Forelimb muscle (tissue), 1 donor: ENCODE data around the gene SLC35E1. TPM values are rescaled to one million over a fixed set of nuclear protein-coding genes. Genes with fewer than 3 reads are reported as not detected.
"Not testable (repeated sequence)": the region's sequence is repeated elsewhere in the genome, so short reads cannot be mapped to it uniquely, and the experiment has no call there.

ENCODE experiments used
- DNase-seq: peaks from one replicate; pipeline ENCODE4 v3.0.0-alpha.2; 2013; ENCODE audit warnings: low read depth
- polyA plus RNA-seq: library from polyadenylated mRNA; unstranded; fragments of 120-200 nt; gene quantifications from one replicate; pipeline ENCODE4 v1.2.1, GENCODE V29; 2013; ENCODE audit not compliant: insufficient read length

The SLC35E1 gene
- polyA plus RNA-seq, 1 donor, result 29.9 TPM

DNA sequence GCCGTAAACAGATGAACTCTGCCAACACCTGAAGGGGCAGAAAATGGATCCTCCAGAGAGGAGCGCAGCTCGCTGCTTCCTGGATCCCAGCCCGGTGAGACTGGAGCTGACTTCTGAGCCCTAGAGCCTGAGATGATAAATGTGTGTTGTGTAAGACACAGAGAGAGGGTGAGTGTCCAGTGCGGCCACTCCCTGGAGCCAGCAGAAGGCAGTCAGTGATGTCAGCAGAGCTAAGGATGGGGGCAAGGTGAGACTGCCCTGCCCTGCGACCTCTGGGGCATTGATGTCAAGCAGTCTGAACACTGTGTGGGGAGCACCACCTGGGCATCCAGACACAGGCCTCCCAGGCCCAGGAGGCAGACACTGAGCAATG, 9.7 kb upstream of the SLC35E1 start:
- no peak for DNase-seq

DNA sequence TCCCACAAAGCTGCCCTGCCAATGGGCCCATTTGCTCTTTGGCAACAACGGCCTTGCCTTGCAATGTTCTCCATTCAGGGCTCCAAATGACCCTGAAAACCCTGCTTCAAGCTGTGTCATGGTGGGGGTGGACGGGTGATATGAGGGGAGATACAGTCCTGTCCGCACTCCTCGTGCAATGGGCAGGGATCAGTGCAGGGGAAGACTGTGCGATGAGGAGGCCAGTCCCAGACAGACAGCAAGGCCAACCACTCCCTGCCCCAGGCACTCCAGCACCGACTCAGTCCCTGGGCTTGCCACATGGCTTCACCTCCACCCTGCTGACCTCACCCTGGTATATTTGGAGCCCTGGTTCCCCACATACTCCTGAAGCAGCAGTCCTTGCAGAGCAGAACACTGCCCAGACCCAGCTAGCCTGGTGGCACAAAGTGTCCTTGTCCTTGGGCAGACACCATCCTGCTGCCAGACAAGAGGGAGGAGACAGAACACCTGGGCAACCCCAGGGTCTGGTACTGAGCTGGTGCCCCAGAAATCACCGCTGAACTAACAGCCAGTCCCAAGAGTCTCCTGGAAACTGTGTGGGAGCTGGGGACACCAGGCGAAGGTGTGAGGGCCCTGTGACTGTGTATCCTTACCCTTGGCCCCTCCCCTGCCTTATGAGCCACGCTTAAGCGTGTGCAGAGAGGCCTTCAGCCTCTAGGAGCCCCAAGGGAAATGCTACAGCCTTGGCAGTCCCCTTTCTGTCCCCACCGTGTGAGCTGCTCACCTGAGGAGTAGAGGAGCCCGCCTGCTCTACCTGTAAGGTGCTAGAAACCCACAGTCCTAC, 9.1 kb upstream of the SLC35E1 start:
- no peak for DNase-seq

DNA sequence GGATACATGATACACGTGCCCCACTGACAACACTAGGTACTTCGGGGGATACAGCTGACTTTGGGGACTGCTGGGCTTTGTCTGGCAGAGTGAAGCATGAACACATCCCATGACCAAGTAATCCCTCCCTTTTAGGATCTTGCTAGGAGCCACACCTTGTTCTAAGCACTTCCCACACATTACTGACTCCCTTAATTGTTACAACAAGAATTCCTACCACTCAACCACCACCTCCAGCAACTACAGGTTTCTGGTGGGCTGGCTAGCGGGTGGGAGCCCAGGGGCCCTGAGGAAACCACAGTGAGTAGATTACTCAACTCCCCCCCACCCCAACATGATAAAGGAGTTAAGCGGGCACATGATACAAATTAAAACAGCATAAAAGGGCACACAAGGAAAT, 7.2 kb upstream of the SLC35E1 start:
- no peak for DNase-seq

DNA sequence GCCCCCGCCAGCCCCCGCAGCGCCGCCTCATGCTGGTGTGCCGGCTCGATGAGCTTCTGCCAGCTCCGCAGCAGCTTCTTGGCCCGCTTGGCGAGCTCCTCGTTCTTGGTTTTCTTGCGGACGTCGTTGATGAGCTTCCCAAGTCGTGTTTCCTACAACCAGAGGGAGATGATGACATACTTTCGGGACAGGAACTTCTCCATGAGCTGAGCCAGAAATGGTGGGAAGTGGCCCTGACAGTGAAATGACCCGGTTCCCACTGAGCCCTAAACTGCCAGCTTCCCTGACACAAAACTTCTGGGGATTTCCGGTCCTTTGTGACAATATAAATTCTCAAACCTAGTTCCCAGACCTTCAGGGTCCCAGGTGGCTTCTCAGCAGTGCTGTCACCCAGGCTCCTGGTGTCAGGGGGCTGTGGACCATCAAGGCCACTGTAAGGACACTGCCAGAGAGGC, 5.3 kb upstream of the SLC35E1 start:
- DNase-seq, result no peak

DNA sequence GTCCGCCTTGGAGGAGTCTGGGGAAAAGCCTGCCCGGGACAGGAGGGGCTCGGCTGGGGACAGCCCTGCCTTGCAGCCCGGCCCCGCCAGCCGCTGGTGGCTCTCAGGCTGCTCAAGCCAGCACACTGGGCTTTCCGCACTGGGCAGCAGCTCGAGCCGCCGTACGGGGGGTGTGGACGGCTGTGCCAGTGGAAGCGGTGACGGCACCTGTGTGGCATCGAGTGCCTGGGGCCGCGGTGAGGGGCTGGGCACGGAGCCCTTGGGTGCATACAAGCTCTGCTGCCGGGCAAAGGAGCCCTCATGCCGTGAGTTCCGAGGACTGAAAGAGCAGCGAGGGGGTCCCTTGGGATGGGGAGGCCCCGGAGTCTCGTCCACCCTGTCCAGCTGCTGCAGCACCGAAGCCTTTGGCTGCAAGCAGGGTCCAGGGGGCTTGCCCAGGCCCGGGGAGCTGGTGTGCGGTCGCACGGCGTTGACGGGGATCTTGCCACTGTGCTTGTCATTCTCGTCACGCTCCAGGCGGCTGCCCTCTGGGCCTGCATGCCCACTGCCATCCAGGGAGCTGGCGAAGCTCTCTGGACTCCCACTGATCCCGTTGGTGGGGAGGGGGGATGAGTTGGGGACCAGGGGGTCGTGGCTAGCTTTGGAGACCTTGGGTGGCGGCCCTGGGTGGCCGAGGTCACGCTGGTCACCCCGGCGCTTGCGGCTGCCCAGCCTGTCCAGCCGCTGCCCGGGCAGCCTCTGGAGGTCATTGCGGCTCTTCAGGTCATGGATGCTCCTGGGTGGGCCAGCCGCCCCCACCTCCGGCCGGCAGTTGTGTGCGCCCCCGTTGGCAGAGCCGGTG, 4.7 kb upstream of the SLC35E1 start:
- no peak for DNase-seq

DNA sequence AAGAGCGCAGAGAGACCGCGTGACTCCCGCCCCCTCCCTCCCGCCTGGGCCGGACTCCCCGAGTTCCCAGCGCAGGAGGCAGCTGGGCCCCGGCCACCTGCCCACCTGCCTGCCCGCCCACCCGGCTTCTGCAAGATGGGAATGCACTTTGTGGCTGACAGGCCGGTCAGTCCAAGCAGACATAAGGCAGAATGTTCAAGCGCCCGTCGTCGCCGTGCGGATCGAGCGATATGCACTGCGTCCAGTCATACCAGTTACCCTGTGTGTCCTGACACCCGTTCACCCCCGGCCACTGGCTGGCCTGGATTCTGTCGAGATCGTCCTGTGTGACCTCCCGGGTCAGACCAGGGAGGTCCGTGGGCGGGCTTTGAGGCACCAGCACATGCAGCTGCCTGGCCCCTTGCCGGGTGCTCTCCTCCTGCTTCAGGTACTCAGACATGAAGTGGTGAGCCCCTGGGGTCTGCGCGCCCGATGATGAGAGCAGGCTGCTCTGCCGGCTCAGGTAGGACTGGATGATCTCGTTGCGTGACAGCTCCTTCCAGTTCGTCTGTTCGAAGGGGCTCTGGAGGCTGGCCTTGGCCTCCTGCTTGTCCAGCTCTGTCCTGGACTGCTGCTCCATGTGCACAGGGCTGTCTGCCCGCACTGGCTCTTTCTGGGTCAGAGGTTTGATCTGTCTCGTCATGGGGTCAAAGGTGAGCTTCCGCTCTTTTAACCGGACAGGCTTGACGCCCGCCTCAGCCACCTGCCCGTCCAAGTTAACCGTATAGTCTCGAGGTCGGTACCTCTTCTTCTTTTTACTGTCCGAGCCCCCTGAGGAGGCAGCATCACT, 3.9 kb upstream of the SLC35E1 start:
- DNase-seq, result no peak

DNA sequence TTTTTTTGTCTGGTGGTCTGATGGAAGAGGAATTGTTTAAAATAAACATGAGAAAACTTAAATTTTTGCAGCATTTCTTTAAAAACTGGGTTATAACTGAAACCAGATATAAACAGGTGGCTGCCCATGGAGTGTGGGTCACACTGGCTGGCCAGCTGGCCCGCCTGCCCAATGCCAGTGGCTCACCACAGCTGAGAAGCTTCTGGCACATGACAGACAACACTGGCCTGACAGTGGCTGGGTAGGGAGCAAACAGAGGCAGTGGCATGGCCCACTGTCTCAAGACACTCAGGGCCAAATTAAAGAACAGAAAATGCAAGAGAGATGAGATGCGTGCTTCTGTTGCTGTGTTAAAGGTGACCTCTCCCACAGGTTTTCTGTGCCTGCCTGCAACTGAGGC, 3.1 kb upstream of the SLC35E1 start:
- no peak for DNase-seq

DNA sequence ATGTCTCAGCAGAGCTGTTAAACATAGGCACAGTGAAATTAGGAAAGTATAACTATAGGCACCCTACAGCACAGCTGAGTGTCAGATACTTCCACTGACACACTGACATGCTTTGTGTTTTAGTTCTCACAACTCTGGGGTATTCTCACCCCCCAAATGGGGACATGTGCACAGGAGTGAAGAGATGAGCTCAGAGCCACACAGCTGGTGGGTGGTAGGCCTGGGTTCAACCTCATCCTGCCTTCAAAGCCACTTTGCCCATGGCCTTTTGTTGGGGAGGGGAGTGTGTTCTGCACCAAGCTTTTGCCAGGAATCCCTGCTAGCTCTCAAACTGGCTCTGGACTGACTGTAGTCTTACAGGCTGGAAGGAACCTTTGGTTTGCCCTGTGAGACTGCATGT, 1.7 kb upstream of the SLC35E1 start:
- no peak for DNase-seq

DNA sequence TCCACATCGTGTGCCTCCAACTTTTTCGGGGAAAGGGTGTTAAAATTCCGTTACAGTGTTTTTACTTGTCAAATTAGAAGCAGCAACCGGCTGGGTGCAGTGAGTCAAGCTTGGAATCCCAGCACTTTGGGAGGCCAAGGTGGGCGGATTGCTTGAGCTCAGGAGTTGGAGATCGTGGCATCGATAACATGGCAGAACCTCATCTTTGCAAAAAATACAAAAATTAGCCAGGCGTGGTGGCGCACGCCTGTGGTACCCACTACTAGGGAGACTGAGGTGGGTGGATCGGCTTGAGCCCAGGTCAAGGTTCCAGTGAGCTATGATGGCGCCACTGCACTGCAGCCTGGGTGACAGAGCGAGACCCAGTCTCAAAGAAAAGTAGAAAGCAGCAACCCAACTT, 1.1 kb upstream of the SLC35E1 start:
- DNase-seq, result no peak

DNA sequence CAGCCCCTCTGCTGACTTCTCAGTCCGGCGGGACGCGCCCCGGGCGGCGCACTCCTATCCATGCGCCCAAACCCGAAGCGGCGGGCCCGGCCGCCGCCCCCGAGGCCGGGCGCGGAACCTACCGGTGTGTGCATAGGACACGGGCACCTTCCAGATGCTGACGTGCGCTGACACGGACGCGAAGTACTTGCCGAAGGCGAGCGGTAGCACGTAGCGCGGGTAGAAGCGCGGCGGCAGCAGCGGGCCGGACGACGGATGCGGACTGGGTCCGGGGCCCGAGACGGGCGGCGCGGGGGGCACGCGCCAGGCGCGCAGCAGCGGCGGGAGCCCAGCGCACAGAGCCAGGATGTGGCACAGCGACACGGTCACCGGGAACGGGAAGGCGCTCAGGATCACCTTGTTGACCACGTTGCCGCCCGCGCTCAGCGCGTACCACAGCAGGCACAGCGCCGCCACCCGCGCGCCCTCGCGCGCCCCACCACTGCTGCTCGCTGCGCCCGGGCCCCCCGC, 338 bp downstream of the SLC35E1 start:
- no peak for DNase-seq

DNA sequence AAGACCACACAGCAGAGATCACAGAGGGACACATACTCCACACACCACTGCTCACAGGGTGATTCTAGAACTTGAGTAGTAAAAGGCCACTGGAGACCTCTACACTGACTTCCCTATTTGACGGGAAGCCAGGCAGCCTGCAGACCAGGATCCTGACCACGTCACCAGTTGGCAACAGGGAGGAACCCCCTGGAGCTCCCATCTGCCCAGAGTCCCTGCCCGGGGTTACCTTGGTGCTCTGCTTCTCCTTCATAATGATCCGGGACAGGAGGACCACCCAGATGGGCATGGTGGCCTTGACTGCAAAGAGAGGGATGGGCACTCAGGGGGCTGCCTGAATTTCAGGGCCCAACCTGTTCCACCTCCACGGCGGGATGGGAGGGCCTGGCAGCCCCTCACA, 932 bp downstream of the SLC35E1 start:
- no peak for DNase-seq

DNA sequence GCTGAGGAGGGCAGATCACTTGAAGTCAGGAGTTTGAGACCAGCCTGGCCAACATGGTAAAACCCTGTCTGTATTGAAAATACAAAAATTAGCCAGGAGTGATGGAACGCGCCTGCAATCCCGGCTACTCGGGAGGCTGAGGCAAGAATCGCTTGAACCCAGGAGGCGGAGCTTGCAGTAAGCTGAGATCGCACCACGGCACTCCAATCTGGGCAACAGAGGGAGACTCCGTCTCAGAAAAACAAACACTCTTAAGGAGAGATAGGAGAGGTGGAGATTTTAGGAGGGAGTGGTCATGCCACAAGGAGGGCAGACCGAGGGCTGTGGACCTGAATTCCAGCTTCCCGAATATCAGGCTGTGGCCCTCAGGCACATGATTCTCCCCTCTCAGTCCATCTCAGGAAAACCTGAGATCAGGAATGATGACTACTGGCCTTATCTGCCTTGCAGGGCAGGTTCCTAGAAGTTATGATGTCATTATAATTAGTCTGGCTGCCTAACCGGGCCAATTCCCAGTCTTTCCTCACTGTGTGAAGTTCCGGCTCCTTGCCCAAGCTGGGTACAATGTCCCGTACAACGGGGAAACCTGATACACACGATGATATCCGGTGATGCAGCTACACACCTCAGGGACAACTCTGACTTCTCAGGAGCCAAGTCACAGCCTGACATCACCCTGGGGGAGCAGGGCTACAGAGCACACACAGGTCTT, 2.5 kb downstream of the SLC35E1 start:
- DNase-seq, result no peak

DNA sequence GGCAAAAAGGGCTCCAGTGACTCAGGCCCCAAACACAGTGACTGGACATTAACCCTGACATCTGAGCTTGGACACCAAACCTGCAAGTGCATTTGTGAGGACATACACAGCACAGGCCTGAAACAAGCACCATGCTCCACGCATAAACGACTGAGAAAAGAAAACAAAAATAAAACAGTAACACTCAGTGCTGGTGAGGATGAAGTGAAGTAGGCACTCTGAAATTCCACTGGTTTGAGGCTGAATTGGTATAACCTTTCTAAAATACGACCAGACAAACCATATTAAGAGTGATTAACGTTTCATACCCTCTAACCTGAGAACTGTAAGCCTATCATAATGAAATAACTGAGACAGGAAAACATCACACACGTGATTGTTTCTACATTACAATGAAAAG, 5.5 kb downstream of the SLC35E1 start:
- no peak for DNase-seq

DNA sequence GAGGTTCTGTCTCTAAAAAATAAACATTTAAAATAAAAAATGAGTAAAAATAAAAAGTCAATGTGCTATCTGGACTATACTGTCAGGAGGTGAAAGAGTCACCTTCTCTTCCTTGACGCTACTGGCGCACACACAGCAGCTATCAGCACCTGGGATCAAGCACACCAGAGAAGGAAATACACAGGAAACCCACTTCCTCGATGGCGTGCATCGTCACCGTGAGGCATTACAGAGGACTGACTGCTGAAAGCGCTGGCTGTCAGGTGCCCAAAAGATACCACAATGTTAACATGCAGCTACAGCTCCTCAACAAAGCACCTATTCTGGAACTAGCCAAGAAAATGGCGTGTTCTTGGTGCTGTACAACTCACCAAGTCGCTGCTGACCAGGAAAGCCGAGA, 6.1 kb downstream of the SLC35E1 start:
- no peak for DNase-seq

DNA sequence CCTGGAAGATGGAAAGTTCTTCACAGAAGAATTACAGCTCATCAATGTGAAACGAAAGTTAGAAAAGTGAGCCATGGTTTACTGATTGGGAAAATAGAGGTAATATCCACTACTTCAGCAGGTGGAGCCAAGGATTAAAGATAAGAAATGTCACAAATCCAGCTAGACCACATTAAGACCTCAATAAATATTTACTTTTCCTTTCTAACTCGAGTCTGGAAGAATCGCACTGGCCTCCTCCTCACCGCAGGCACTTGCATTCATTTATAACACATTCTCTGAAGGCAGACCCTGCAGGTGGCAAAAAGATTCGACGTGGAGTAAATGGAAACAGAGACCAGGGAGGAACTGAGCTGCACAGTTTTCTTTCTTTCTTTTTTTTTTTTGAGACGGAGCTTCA, 7.4 kb downstream of the SLC35E1 start:
- no peak for DNase-seq

DNA sequence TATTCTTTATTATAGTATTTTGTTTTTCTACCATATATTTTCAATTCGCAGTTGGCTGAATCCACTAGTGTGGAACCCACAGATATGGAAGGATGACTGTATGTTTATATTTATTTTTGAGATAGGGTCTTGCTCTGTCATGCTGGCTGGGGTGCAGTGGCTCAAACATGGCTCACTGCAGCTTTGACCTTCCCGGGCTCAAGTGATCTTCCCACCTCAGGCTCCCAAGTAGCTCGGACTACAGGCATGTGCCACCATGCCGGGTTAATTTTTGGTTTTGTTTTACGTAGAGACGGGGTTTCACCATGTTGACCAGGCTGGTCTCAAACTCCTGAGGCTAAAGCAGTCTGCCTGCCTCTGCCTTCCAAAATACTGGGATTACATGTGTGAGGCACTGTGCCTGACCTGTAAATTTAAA, 9.6 kb downstream of the SLC35E1 start:
- no peak for DNase-seq

DNA sequence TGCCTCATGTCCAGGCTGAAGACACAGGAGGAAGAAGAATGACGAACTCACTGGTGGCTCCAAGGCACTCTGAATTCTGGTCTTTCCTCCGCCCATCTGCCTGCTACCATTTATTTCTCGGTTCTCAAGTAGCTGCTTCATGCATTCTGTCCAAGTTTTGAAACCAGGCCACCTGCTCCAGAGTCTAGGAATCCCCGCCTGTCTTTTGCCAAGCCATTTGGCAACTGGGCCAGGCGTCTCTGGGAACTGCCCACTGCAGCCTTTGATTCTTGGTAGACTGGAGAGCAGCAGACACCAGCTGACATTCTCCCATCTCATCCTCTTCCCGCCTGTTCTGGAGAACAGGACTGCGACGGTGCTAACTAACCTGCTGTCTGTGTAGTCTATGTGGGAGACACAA, 10.8 kb downstream of the SLC35E1 start:
- DNase-seq, result no peak

DNA sequence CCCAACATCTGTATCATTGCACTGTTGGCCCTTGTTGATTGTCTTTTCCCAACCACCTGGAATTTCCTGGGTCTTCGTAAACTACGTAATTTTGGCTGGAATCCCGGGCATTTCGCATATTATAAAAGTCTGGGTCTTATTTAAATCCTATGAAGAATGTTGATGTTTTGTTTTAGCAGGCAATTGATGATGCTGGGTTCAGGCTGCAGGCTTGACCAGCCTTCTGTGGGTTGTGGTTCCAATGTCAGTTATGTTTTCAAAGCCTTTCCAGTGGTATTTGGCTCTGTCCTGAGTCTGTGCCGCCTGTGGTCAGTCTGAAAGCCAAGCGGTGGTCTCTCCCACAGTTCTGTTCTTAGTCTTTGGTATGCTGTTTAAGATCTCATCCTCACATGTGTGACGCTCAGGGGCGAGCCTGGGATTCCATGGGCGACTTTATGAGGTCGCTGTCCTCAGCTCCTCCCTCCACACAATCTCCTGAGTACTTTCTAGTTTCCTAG, 12.4 kb downstream of the SLC35E1 start:
- DNase-seq, result no peak

DNA sequence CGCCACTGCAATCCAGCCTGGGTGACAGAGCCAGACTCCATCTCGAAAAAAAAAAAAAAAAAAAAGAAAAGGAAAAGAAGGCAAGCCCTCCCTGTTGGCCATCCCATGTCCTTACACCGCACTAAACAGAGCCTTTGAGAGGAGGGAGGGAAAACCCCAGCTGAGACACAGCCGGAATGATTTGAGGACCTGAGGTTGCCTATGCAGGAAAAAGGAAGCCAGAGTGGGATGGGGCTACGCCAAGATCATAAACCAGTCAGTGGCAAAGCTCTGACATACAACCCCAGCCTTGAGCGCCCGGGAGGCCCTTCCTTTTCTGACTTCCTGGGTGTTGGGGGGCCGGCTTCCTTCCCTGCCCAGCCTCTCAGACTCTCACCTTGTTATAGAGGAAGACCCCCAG, 17.4 kb downstream of the SLC35E1 start:
- no peak for DNase-seq

DNA sequence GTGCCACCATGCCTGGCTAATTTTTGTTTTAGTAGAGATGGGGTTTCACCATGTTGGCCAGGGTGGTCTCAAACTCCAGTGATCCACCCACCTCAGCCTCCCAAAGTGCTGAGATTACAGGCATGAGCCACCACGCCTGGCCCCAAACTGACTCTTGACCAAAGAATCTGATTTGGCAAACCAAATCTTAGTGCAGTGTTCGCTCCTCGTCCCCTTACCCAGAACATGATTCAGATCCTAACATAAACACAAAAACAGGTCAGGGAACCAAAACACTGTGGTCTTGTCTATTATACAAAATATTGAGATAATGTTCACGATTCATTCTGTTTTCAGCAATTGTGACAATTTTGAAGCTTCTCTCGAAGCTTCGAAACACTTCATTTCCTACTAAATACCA, 20.3 kb downstream of the SLC35E1 start:
- DNase-seq, result not testable (repeated sequence)

DNA sequence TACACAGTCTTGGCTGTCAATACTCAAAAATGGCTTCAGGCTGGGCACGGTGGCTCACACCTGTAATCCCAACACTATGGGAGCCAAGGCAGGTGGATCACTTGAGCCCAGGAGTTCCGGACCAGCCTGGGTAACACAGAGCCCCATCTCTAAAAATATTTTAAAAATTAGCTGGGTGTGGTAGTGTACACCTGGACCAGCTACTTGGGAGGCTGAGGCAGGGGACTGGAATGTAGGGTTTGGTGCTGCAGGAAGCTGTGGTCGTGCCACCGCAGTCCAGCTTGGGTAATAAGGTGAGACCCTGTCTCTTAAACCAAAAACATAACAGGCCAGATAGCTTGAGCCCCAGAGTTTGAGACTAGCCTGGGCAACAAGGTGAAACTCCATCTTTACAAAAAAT, 23.3 kb downstream of the SLC35E1 start:
- DNase-seq, result no peak
